K562 (cell line): Measurements from ENCODE around the gene ZMPSTE24. TPM values are rescaled to one million over a fixed set of nuclear protein-coding genes. Genes with fewer than 3 reads are reported as not detected.

Experiments
- ATAC-seq: fragments of 200-7000 bp; cut with Tn5 transposase; 3 replicates; pipeline ENCODE4 v1.9.1; 2020; ENCODE audit warnings: moderate library complexity
- BruUV-seq: library from RNA; stranded (reverse); fragments of 400-500 nt; replicated peaks from 2 replicates; lab custom pipeline; 2021; lab: Mats Ljungman, UMichigan
- CTCF ChIA-PET: fragments of 300-600 bp; formaldehyde crosslinking; extraction: SDS; loops from one replicate; lab custom pipeline; 2021; ENCODE audit warnings: low intra/inter-chr PET ratio; lab: Yijun Ruan, JAX
- POLR2A ChIA-PET: fragments of 300-600, 350-650 bp; sonication (Branson Sonifier 250); formaldehyde crosslinking; extraction: SDS; loops from one replicate; lab custom pipeline; 2021; ENCODE audit warnings: antibody characterized with exemption, inconsistent platforms; lab: Yijun Ruan, JAX
- DNase-seq, 4 experiments: peaks; one replicate each; pipeline versions ENCODE4 v3.0.0 to v3.0.0-alpha.2; 2011 to 2018; ENCODE audit warnings: low spot score in 3 of 4, mixed read lengths in 3 of 4; ENCODE audit errors: extremely low read depth in 1 of 4
- FAIRE-seq: peaks from 2 replicates; lab custom pipeline; 2011; peaks lifted over from hg19 to GRCh38; lab: Jason Lieb, UNC
- H2AFZ ChIP-seq: 2 replicates; pipeline ENCODE4 v1.6.0; 2011; ENCODE audit warnings: low read depth, low read length, control low read depth, inconsistent platforms
- H3K27ac ChIP-seq: fragments of 200-600 bp; 3 replicates; pipeline ENCODE4 v1.8.0; 2011; ENCODE audit warnings: low read depth, mild to moderate bottlenecking, control low read depth, inconsistent platforms, low read length, moderate library complexity, mixed read lengths; ENCODE audit errors: extremely low read depth
- H3K27me3 ChIP-seq, 2 experiments: fragments of 300-600 bp in 1 of 2; 2 replicates in 1 of 2; 3 replicates in 1 of 2; pipeline versions ENCODE4 v1.6.0 to v1.8.0; 2011; ENCODE audit warnings: inconsistent platforms in 2 of 2, low read length in 2 of 2, mild to moderate bottlenecking in 1 of 2, mixed read lengths in 1 of 2, moderate library complexity in 1 of 2; ENCODE audit not compliant: control insufficient read depth in 2 of 2, insufficient read depth in 2 of 2
- H3K36me3 ChIP-seq: fragments of 300-600 bp; 3 replicates; pipeline ENCODE4 v1.8.0; 2011; ENCODE audit warnings: mild to moderate bottlenecking, low read length, inconsistent platforms; ENCODE audit not compliant: control insufficient read depth, insufficient read depth
- H3K4me1 ChIP-seq, 2 experiments: fragments of 200-600 bp in 1 of 2; replicated peaks in 1 of 2; 2 replicates in 1 of 2; 3 replicates in 1 of 2; pipeline versions ENCODE4 v1.5.1 to v1.8.0; 2011; ENCODE audit warnings: inconsistent platforms in 2 of 2, low read length in 2 of 2, mild to moderate bottlenecking in 1 of 2, mixed read lengths in 1 of 2, moderate library complexity in 1 of 2; ENCODE audit not compliant: control insufficient read depth in 2 of 2, insufficient read depth in 2 of 2
- H3K4me2 ChIP-seq: 2 replicates; pipeline ENCODE4 v1.6.1; 2011; ENCODE audit warnings: low read length, control low read depth, inconsistent platforms, mixed read lengths; ENCODE audit not compliant: insufficient read depth
- H3K4me3 ChIP-seq: fragments of 200-600 bp; sonication (generic), shearing (Covaris generic); 2 replicates; pipeline ENCODE4 v1.5.1; 2016; ENCODE audit warnings: control low read depth, inconsistent platforms
- H3K79me2 ChIP-seq: fragments of 200-600 bp; 3 replicates; pipeline ENCODE4 v1.8.0; 2011; ENCODE audit warnings: low read length, inconsistent platforms; ENCODE audit not compliant: control insufficient read depth, insufficient read depth
- H3K9ac ChIP-seq, 2 experiments: 2 replicates each; pipeline versions ENCODE4 v1.6.0 to v1.6.1; 2011; ENCODE audit warnings: low read depth in 2 of 2, low read length in 2 of 2, control low read depth in 1 of 2, inconsistent platforms in 1 of 2, mild to moderate bottlenecking in 1 of 2, mixed read lengths in 1 of 2; ENCODE audit not compliant: insufficient read depth in 1 of 2
- H3K9me1 ChIP-seq: one replicate; pipeline ENCODE4 v1.6.0; 2011; ENCODE audit warnings: inconsistent platforms, mild to moderate bottlenecking, low read length, moderate library complexity; ENCODE audit not compliant: control insufficient read depth, insufficient read depth
- H3K9me3 ChIP-seq: replicated peaks from 2 replicates; pipeline ENCODE4 v1.5.1; 2011; ENCODE audit warnings: low read depth, low read length, inconsistent platforms; ENCODE audit not compliant: control insufficient read depth, insufficient read depth
- H4K20me1 ChIP-seq: replicated peaks from 2 replicates; pipeline ENCODE4 v1.6.1; 2011; ENCODE audit warnings: low read length, inconsistent platforms, mixed read lengths; ENCODE audit not compliant: control insufficient read depth, insufficient read depth
- GABPB1 ChIP-seq: sonication (generic); formaldehyde crosslinking; IDR thresholded peaks from 2 replicates; pipeline ENCODE4 v1.8.0; 2022; ENCODE audit warnings: mild to moderate bottlenecking, missing genetic modification reagents
- MTF1 ChIP-seq: fragments of 250-450 bp; sonication (Bioruptor Pico); IDR thresholded peaks from 2 replicates; pipeline ENCODE4 v1.9.0; 2021; ENCODE audit warnings: moderate library complexity, mild to moderate bottlenecking, inconsistent platforms, borderline replicate concordance
- TCF7 ChIP-seq: sonication (generic); IDR thresholded peaks from 2 replicates; pipeline ENCODE4 v1.6.1; 2016; ENCODE audit warnings: antibody characterized with exemption, borderline replicate concordance
- ZFP1 ChIP-seq: fragments of 450-650 bp; formaldehyde crosslinking; IDR thresholded peaks from 2 replicates; pipeline ENCODE4 v1.4.0; 2020; ENCODE audit warnings: mild to moderate bottlenecking, mixed read lengths
- WGBS: fragments of 100-300 bp; shearing (Covaris generic); methylation state at CpG from one replicate; pipeline ENCODE4 v1.1.6; 2016; ENCODE audit warnings: low coverage, mixed read lengths; ENCODE audit not compliant: insufficient coverage; ENCODE audit errors: missing lambda C conversion rate; 5-methylcytosine and 5-hydroxymethylcytosine counted together
- in situ Hi-C: fragments of 300-500 bp; cut with MboI; formaldehyde crosslinking; loops from 4 replicates; pipeline ENCODE4 v1.15.0; 2018; ENCODE audit warnings: inconsistent platforms, mixed read lengths
- intact Hi-C: fragments of 100-400 bp; cut with micrococcal nuclease; formaldehyde crosslinking; loops from 2 replicates; pipeline ENCODE4 v1.14.2; 2022
- polyA plus RNA-seq, 8 experiments: library from polyadenylated mRNA; depleted of rRNA in 4 of 8; stranded (reverse) in 5 of 8; unstranded in 3 of 8; fragments of >200 nt; fragmentation: Nextera tagmentation in 2 of 8; fragmentation: Illumina TruSeq in 1 of 8; extraction: Ambion mirVana in 2 of 8; extraction: Trizol in 1 of 8; gene quantifications; 2 replicates each; pipeline versions ENCODE4 v1.2.1 to v1.2.3, GENCODE V29; 2011 to 2014; ENCODE audit warnings: inconsistent platforms in 1 of 8, missing spikeins in 1 of 8
- total RNA-seq, 7 experiments: library from RNA; depleted of rRNA in 6 of 7; stranded (reverse); fragments of >200 nt in 6 of 7; fragmentation: Illumina TruSeq in 2 of 7; extraction: Trizol in 2 of 7; gene quantifications; 2 replicates each; pipeline versions ENCODE4 v1.2.1 to v1.2.3, GENCODE V29; 2011 to 2021; ENCODE audit warnings: low replicate concordance in 1 of 7
- TF ChIP-seq, protein P1 (sequence below): sonication (generic); formaldehyde crosslinking; IDR thresholded peaks from 2 replicates; pipeline ENCODE4 v1.4.0; 2020; ENCODE audit warnings: mild to moderate bottlenecking, missing genetic modification reagents
- TF ChIP-seq, protein P2 (sequence below): fragments of 250-450 bp; sonication (Bioruptor Pico); IDR thresholded peaks from 2 replicates; pipeline ENCODE4 v1.4.0; 2020; ENCODE audit warnings: mild to moderate bottlenecking
- TF ChIP-seq, protein P3 (sequence below): fragments of 250-450 bp; sonication (Bioruptor Pico); IDR thresholded peaks from 2 replicates; pipeline ENCODE4 v1.5.0; 2020; ENCODE audit warnings: mild to moderate bottlenecking
- TF ChIP-seq, protein P4 (sequence below): fragments of 200-400 bp; formaldehyde crosslinking; IDR thresholded peaks from 2 replicates; pipeline ENCODE4 v1.6.1; 2017; ENCODE audit warnings: mild to moderate bottlenecking, low read depth, low read length, moderate library complexity

ZMPSTE24 gene
- total and polyA plus RNA-seq, 9 of the 15 experiments (the other 6 are each of a cell fraction or from before 2014, with no cell fraction given): 30.7 to 75.9 (median 64.3) TPM

DNA sequence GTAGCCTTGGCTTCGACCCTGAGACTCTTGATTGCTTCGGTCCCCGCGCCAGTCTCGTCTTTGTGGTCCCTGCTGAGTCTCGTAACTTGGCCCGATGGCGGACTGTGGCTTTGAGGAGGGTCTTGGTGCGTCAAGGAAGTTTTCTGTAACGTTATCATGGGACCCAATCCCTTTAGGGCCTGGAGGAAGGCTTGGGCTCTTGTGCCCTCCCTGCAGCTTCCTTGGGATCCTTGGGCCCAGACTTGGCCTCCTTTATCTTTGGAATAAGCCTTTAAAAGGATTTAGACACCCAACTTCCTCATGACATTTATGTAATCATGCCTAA is 371 bp downstream of the ZMPSTE24 start (continued):
- TF ChIP-seq, protein P1, sequence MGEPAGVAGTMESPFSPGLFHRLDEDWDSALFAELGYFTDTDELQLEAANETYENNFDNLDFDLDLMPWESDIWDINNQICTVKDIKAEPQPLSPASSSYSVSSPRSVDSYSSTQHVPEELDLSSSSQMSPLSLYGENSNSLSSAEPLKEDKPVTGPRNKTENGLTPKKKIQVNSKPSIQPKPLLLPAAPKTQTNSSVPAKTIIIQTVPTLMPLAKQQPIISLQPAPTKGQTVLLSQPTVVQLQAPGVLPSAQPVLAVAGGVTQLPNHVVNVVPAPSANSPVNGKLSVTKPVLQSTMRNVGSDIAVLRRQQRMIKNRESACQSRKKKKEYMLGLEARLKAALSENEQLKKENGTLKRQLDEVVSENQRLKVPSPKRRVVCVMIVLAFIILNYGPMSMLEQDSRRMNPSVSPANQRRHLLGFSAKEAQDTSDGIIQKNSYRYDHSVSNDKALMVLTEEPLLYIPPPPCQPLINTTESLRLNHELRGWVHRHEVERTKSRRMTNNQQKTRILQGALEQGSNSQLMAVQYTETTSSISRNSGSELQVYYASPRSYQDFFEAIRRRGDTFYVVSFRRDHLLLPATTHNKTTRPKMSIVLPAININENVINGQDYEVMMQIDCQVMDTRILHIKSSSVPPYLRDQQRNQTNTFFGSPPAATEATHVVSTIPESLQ (CRISPR knock-in tag): peak; percentile 67; the same call in 1 of the 2 replicates

DNA sequence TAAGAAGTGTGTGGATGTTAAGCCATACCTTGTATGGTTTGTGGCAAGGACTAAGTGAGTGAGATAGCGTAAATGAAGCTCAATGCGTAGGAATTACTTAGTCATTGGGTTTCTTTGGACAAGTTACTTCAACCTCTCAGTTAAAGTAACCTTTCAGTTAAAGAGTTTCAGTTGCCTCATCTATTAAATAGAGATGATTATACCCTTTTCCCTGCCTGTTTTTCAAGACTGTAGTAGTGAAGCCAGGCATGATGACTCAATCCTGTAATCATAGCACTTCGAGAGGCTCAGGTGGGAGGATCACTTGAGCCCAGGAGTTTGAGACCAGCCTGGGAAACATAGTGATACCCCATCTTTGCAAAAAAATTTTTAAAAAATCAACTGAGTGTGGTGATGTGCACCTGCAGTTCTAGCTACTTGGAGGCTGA is 6.3 kb downstream of the ZMPSTE24 start:
- in situ Hi-C loops: no loop called here
- no peaks in the 10 kb centered on the region; a peak in 1 of 5 replicates for H3K4me1 ChIP-seq
- no peak for TF ChIP-seq TCF7
- TF ChIP-seq, protein P2, sequence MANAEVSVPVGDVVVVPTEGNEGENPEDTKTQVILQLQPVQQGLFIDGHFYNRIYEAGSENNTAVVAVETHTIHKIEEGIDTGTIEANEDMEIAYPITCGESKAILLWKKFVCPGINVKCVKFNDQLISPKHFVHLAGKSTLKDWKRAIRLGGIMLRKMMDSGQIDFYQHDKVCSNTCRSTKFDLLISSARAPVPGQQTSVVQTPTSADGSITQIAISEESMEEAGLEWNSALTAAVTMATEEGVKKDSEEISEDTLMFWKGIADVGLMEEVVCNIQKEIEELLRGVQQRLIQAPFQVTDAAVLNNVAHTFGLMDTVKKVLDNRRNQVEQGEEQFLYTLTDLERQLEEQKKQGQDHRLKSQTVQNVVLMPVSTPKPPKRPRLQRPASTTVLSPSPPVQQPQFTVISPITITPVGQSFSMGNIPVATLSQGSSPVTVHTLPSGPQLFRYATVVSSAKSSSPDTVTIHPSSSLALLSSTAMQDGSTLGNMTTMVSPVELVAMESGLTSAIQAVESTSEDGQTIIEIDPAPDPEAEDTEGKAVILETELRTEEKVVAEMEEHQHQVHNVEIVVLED: no peak
- TF ChIP-seq, protein P3, sequence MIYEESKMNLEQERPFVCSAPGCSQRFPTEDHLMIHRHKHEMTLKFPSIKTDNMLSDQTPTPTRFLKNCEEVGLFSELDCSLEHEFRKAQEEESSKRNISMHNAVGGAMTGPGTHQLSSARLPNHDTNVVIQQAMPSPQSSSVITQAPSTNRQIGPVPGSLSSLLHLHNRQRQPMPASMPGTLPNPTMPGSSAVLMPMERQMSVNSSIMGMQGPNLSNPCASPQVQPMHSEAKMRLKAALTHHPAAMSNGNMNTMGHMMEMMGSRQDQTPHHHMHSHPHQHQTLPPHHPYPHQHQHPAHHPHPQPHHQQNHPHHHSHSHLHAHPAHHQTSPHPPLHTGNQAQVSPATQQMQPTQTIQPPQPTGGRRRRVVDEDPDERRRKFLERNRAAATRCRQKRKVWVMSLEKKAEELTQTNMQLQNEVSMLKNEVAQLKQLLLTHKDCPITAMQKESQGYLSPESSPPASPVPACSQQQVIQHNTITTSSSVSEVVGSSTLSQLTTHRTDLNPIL (CRISPR knock-in tag): no peak
- no peak for TF ChIP-seq GABPB1 (CRISPR knock-in tag)
- no peak for TF ChIP-seq MTF1 (CRISPR knock-in tag)
- TF ChIP-seq ZFP1 (CRISPR knock-in tag): no peak
- TF ChIP-seq, protein P4, sequence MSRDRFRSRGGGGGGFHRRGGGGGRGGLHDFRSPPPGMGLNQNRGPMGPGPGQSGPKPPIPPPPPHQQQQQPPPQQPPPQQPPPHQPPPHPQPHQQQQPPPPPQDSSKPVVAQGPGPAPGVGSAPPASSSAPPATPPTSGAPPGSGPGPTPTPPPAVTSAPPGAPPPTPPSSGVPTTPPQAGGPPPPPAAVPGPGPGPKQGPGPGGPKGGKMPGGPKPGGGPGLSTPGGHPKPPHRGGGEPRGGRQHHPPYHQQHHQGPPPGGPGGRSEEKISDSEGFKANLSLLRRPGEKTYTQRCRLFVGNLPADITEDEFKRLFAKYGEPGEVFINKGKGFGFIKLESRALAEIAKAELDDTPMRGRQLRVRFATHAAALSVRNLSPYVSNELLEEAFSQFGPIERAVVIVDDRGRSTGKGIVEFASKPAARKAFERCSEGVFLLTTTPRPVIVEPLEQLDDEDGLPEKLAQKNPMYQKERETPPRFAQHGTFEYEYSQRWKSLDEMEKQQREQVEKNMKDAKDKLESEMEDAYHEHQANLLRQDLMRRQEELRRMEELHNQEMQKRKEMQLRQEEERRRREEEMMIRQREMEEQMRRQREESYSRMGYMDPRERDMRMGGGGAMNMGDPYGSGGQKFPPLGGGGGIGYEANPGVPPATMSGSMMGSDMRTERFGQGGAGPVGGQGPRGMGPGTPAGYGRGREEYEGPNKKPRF: no peak
- no peak overlapping the region for H3K27ac ChIP-seq
- 80% methylated on average over 3 of the region's 3 CpGs for WGBS
- BruUV-seq: no TSS peak
- no peak for DNase-seq
- no peaks in the 10 kb centered on the region for H3K9me3 ChIP-seq
- no peak overlapping the region for H2AFZ ChIP-seq
- ChIA-PET POLR2A (interaction anchor here (0.8 kb wide), 1 partner anchor 135 kb away, joined by 3 read pairs; no protein-coding TSS in a partner anchor), CTCF (no interaction called here)
- ATAC-seq: no peak; the same call in 2 of the 3 replicates
- H3K27me3 ChIP-seq: no peaks in the 10 kb centered on the region
- no peak overlapping the region for H3K9ac ChIP-seq
- H4K20me1 ChIP-seq: no peaks in the 10 kb centered on the region
- no peaks in the 10 kb centered on the region for H3K9me1 ChIP-seq
- H3K36me3 ChIP-seq: peaks cover 93% of the 10 kb centered on the region
- FAIRE-seq: no peak
- intact Hi-C loops: no loop called here
- no peak overlapping the region for H3K4me3 ChIP-seq
- peaks cover 56% of the 10 kb centered on the region for H3K79me2 ChIP-seq
- no peak overlapping the region for H3K4me2 ChIP-seq
